Measurements from ENCODE around the gene ADAD2.

ADAD2 gene

DNA sequence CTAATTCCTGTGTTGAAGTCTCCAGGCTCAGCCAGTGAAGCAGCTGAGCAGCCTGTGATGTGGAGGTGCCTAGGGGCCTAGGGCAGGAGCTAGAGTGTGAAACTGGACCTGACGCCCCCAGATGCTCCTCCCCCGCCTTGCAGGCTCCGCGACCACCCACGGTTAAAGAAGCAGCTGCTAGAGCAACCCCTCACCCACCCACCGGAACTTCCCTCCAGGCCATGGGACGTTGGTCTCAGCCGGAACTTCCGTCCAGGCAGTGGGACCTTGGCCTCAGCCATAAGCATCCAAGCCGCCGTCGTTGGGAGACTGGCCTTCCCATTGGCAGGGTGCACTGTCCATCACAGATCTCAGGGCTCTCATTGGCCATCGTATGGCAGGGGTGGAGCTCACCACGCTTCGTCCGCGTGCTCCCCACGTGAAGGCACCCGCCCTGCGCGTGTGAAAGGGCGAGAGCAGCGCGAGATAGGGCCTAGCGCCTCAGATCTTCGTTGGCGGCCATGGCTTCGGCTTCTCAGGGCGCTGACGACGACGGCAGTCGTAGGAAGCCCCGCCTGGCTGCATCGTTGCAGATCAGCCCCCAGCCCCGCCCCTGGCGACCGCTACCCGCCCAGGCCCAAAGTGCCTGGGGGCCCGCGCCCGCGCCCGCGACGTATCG lies at the start of gene ADAD2:
Gene ADAD2, plus strand, starts transcription at position 427 of the 658 bp plus-strand sequence. Its CDS starts 74 bp downstream, at position 501.
- FAIRE-seq = no peak

DNA sequence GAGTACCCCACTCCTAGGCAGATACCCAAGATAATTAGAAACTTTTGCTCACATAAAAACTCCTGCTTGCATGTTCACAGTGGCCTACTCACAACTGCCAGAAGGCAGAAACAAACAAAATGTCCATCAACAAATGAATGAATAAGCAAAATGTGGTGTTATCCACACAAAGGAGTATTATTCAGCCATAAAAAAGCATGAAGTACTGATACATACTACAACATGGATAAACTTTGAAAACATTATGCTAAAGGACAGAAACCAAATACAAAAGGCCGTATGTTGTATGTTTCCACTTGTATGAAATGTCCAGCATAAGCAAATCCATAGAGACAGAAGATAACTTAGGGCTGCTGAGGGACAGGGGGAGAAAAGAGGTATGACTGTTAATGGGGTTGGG lies 47.9 kb upstream of the ADAD2 start:
- FAIRE-seq = no peak

GRCh38 chr16:84143784-84144199 lies 47.2 kb upstream of the ADAD2 start:
- FAIRE-seq = no peak

DNA sequence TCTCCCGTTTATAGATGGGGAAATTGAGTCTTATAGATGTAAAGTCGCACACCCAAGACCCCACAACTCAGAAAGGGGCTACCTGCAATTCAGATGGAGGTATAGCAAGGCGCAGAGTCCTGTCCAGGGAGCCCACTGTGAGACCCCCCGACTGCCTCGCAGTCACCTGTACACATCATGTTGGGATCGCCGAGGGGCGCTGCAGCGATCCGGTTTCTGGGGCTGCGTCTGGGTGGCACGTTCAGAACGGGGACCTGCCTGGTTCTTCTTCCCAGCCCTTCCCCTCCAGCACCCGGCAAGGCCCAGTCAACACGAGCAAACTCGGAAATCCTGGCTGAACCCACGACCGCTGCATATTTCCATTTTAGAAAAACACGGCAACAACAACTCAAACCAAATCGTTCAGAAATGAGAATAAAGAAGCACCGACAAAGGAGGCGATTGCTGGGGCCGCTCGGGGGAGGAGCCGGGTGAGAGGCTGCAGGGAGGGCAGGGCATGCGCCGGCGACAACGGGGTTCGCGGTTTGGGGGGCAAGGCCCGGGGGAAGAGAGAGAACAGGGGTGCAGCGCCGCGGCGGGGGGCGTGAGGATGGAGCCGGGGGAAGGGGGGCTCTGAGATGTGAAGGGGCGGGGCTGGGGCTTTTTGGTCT lies 46.6 kb upstream of the ADAD2 start:
- no peak for FAIRE-seq

DNA sequence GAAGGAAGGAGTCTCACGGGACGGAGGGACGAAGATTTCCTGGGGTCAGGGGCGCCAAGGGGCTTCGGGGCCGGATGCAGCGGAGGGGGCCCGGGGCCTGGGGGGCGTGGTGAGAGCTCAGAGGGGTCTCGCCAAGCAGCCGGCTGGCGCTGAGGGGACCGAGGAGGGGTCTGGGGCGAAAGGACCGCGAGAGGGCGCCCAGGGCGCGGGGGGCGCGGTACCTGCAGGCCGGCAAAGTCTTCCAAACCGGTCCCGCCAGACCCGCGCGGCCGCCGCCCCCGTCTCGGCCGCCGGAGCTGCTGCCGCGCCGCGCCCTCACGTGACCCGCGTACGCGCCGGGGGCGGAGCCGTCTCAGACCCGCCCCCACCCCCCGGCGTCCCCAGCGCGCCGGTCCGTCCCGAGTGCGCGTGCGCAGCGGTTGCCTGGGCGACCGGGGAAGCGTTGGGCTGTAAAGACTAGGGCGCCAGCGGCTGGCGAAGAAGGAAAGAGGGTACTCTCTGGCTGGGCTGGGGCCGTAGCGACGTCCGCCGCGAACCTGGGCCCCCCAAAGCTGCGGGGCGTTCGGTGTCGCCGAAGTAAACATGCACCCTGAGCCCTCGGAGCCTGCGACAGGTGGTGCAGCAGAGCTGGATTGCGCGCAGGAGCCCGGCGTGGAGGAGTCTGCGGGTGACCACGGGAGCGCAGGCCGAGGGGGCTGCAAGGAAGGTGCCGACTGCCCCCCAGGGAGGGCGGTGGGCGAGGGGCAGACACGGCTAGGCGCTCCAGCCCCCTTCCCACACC lies 45.9 kb upstream of the ADAD2 start, which contains the start of the genes DNAAF1 and HSDL1:
Gene DNAAF1, plus strand, starts transcription at position 450 of the 781 bp plus-strand sequence. Its CDS starts 133 bp downstream, at position 583.
Gene HSDL1, minus strand, starts transcription at position 319 of the 781 bp plus-strand sequence. CDS start 13,856 bp downstream, outside the sequence.
- FAIRE-seq = no peak

- FAIRE-seq = no peak
Observed at GRCh38 chr16:84150926-84151325, 40.0 kb upstream of the ADAD2 start.

- no peak for FAIRE-seq
Observed at GRCh38 chr16:84153660-84154214, 37.2 kb upstream of the ADAD2 start.

DNA sequence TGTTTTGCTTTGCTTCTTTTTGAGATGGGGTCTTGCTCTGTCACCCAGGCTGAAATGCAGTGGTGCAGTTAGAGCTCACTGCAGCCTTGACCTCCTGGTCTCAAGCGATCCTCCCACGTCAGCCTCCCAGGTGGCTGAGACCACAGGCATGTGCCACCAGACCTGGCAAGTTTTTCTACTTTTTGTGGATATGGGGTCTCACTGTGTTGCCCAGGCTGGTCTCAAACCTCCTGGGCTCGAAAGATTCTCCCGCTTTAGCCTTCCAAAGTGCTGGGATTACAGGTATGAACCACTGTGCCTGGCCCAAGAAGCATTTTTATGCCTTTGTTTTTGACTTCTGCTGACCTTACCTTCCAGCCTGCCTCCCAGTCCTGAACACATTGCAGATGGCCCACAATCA lies 35.7 kb upstream of the ADAD2 start:
- FAIRE-seq = no peak

GRCh38 chr16:84155771-84156170 lies 35.2 kb upstream of the ADAD2 start:
- FAIRE-seq = no peak

- no peak for FAIRE-seq
Observed at GRCh38 chr16:84156342-84156784, 34.6 kb upstream of the ADAD2 start.

- no peak for FAIRE-seq
Observed at GRCh38 chr16:84159007-84159406, 31.9 kb upstream of the ADAD2 start.

DNA sequence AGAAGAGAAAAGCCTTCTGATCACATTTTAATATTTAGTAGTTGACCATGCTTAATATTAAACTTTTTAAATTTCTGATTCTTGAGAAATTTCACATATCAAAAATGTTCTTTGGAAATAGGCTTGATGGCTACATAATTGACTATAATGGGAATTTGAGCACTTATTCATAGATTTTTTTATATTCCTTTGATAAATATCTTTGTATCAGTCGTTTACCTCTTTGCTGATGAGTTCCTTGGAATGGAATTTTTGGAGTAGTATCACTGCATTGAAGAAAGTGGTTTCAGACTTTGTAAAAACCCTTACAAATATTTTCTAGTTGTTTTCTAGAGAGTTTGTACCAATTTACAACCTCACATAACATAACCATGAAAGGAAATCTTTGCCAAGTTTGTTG lies 31.2 kb upstream of the ADAD2 start:
- FAIRE-seq = no peak

DNA sequence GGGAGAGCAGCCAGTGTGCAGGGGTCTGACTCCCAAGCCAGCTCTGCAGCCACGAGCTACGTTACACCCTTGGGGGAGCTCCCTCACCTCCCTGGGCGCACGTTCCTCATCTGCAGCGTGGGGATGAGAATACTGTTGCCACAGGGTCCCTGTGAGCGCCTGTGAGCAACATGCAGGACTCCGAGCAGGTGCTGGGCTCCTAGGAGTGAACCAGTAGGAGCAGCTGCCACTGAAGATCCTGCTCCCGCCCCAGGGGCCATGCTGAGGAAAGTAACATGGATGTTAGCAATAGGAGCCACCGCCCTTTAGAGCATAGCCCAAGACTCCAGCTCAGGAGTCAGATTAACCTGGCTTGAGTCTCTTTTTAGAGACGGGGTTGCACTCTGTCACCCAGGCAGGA lies 29.9 kb upstream of the ADAD2 start:
- no peak for FAIRE-seq

GRCh38 chr16:84161801-84162200 lies 29.2 kb upstream of the ADAD2 start:
- FAIRE-seq = no peak

GRCh38 chr16:84165746-84166145 lies 25.2 kb upstream of the ADAD2 start:
- no peak for FAIRE-seq

DNA sequence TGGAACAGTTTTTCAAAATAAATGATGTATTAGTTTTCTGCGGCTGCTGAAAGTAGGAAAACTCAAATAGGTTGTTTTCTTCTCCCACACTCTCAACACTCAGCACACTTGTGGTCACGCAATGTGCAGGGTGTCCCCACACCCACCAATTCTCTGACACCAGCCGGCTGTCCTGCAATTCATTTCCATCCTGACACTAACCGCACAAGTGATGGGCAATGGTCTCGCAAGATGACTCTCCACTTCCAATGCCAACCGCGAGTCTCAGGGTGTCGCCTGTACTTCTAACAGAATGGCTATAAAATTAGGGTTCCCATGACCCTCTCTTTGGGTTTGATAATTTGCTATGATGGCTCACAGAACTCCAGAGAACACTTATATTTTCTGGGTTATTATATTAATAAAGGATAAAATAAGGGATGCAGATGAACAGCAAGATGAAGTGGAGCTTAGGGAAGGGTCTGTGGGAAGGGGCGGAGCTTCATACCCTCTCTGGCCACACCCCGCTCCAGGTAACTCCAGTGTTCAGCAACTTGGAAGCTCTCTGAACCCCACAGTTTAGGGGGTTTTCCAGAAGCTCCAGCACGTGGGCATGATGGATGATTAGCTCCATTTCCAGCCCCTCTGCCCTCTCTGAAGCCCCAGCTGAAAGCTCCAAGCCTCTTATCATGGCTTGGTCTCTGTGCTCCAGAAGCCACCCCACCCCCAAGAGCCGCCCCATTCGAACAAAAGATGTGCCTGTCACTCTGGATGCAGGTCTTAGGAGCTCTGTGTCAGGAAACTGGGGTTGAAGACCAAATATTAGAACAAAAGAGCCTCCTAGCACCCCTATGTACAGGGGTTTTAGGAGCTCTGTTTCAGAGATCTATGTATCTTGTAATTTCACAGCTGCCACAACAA lies 23.9 kb upstream of the ADAD2 start:
- FAIRE-seq = no peak

DNA sequence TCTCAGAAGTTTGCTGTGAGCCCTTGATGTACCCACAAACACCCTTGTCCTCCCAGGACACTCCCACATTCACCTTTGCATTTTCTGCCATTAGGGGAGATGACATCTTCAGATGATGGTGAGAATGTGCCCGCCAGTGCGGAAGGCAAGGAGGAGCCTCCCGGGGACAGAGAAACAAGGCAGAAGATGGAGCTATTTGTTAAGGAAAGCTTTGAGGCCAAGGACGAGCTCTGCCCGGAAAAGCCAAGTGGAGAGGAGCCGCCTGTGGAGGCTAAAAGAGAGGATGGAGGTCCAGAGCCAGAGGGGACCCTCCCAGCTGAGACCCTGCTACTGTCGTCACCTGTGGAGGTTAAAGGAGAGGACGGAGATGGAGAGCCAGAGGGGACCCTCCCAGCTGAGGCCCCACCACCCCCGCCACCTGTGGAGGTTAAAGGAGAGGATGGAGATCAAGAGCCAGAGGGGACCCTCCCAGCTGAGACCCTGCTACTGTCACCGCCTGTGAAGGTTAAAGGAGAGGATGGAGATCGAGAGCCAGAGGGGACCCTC lies 21.1 kb upstream of the ADAD2 start:
- no peak for FAIRE-seq

DNA sequence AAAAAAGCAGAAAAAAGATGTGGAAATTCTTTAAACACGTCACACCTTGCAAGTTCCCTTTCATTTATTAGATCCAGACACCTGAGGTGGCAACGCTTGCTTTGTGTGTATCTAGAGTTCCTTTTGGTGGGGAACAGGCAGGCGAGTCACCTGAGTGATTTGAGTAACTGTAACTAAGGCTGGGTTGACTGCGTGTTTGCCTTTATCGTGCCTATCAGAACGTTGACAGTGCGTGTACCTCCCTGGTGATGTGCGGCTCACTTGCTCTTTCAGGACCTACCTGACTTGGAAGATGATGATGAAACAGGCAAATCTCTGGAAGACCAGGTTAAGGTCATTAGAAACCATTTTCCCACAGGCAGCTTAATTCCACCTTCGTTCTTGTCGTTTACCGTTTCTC lies 16.6 kb upstream of the ADAD2 start:
- no peak for FAIRE-seq

DNA sequence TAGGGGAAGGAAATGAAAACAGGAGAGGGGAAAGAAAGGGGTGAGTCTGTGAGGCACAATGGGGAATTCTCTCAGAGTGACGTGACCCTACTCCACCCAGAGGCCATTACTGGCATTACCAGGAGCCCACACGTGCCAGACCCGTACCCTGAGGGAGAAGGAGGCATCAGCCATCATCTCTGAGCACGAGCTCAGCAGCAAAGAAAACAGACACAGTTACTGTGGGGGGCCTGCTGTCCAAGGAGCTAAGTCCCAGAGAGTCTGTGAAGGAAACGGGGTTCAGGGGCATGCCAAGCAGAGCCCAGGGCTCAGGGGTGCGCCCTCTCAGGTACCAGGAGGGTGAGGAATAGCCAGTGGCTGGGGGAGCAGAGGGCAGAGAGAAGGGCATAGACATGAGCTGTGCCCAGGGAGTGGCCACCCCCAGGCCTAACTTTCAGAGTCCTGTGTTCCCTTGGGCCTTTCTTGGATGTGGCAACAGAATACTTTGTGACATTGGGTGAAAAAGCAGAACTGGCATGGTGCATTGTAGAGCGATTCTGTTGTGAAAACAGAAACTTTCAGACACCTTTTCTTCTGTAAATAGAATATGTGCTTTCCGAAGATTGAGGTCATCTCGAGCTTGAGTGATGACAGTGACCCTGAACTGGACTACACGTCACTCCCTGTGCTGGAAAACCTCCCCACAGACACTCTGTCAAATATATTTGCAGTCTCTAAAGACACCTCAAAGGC lies 15.4 kb upstream of the ADAD2 start:
- FAIRE-seq = no peak

- no peak for FAIRE-seq
Observed at GRCh38 chr16:84176192-84177053, 14.5 kb upstream of the ADAD2 start.

Measured in A204.1 (cell line).